A673 (cell line): Measurements from ENCODE around the gene NCBP2L. TPM values are rescaled to one million over a fixed set of nuclear protein-coding genes. Genes with fewer than 3 reads are reported as not detected.

ENCODE experiments used
- BruUV-seq: library from RNA; stranded (reverse); fragments of 400-500 nt; replicated peaks from 2 replicates; lab custom pipeline; 2021; lab: Mats Ljungman, UMichigan
- CTCF ChIA-PET: fragments of 300-600 bp; sonication (Branson Sonifier 250); formaldehyde crosslinking; loops from one replicate; lab custom pipeline; 2022; ENCODE audit warnings: antibody characterized with exemption; lab: Charles Lee
- POLR2A ChIA-PET: fragments of 300-600 bp; sonication (Branson Sonifier 250); formaldehyde crosslinking; loops from one replicate; lab custom pipeline; 2022; ENCODE audit warnings: antibody characterized with exemption; ENCODE audit not compliant: low non-redundant PET; lab: Charles Lee
- DNase-seq: peaks from one replicate; pipeline ENCODE4 v3.0.0-alpha.2; 2015; ENCODE audit warnings: low spot score
- H3K27ac ChIP-seq: fragments of 200-600 bp; sonication (generic); 2 replicates; pipeline ENCODE4 v1.5.1; 2016; ENCODE audit warnings: mixed run types, low read depth, mild to moderate bottlenecking, mixed read lengths, antibody characterized with exemption, low read length; ENCODE audit not compliant: poor library complexity, severe bottlenecking
- H3K27me3 ChIP-seq: fragments of 200-600 bp; sonication (generic); replicated peaks from 2 replicates; pipeline ENCODE4 v1.6.1; 2017; ENCODE audit warnings: mixed run types, low read depth, mild to moderate bottlenecking, mixed read lengths, antibody characterized with exemption, low read length; ENCODE audit not compliant: insufficient read depth, poor library complexity
- H3K36me3 ChIP-seq: fragments of 200-600 bp; sonication (generic); 2 replicates; pipeline ENCODE4 v1.6.1; 2016; ENCODE audit warnings: mixed run types, mild to moderate bottlenecking, mixed read lengths, antibody characterized with exemption, low read length; ENCODE audit not compliant: insufficient read depth, poor library complexity, severe bottlenecking
- H3K4me1 ChIP-seq: fragments of 200-600 bp; sonication (generic); 2 replicates; pipeline ENCODE4 v1.6.1; 2017; ENCODE audit warnings: mixed run types, mild to moderate bottlenecking, mixed read lengths, antibody characterized with exemption, low read length; ENCODE audit not compliant: insufficient read depth, poor library complexity, severe bottlenecking
- H3K4me3 ChIP-seq: fragments of 200-600 bp; sonication (generic); 2 replicates; pipeline ENCODE4 v1.5.1; 2016; ENCODE audit warnings: low read depth, mixed run types, mild to moderate bottlenecking, mixed read lengths, low read length; ENCODE audit not compliant: poor library complexity, severe bottlenecking
- H3K9me3 ChIP-seq: fragments of 200-600 bp; sonication (generic); 2 replicates; pipeline ENCODE4 v1.6.1; 2016; ENCODE audit warnings: mixed run types, low read depth, mild to moderate bottlenecking, mixed read lengths, antibody characterized with exemption, low read length; ENCODE audit not compliant: poor library complexity, severe bottlenecking
- EZH2 ChIP-seq: fragments of 200-600 bp; sonication (generic); IDR thresholded peaks from 2 replicates; pipeline ENCODE4 v1.6.1; 2017; ENCODE audit warnings: borderline replicate concordance, low read depth, mild to moderate bottlenecking, mixed read lengths, antibody characterized with exemption, low read length; ENCODE audit not compliant: poor library complexity, severe bottlenecking
- intact Hi-C: fragments of 100-400 bp; cut with micrococcal nuclease; formaldehyde crosslinking; loops from one replicate; pipeline ENCODE4 v1.10.0; 2022; ENCODE audit not compliant: unreplicated experiment
- total RNA-seq: library from RNA; stranded (reverse); gene quantifications from 2 replicates; pipeline ENCODE4 v1.2.3, GENCODE V29; 2021
- TF ChIP-seq, protein P1 (sequence below): fragments of 300-800, 200-600 bp; sonication (generic); conservative IDR thresholded peaks from 2 replicates; pipeline ENCODE4 v1.5.1; 2017; ENCODE audit warnings: low read depth, mild to moderate bottlenecking, antibody characterized with exemption, low read length, moderate library complexity, mixed read lengths

The NCBP2L gene
- total RNA-seq, 1 experiment from 2014 or later, result not detected

DNA sequence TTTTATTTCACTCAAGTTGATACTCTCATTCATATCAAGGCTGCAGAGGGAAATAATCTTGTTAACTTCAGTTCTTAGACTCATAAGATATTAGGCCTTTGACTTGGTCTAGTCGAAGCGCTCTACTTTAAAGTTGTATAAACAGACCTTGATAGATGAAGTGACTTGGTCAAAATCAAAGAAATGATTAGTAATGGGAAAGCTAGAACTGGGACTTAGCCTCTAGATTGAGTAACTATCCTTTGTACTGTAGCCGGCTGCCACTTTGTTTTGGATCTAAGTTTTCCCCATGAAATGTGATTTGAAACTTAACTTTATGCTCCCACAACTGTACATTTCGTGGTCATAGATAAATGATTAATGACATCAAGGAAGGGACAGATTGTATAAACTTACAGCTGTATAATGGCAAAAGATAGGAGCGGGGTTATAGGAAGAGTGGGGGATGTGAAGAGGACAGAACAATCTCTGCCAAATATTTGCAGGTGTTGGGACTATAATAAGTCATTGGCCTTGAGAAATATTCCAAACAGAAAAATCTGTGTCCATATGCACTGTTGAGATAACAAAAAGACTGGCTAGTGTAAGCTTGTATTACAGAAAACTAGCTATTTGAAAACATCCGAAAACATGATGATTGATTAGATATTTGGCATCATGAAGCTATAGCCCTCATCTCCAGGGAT is 65.3 kb downstream of the NCBP2L start:
- H3K27ac ChIP-seq, result no peak overlapping the region
- CTCF ChIA-PET, result no interaction called here
- POLR2A ChIA-PET, result no interaction called here

More for the DNA sequence above, 65.3 kb downstream of the NCBP2L start:
- no peaks in the 10 kb centered on the region for H3K36me3 ChIP-seq
- TF ChIP-seq, protein P1, sequence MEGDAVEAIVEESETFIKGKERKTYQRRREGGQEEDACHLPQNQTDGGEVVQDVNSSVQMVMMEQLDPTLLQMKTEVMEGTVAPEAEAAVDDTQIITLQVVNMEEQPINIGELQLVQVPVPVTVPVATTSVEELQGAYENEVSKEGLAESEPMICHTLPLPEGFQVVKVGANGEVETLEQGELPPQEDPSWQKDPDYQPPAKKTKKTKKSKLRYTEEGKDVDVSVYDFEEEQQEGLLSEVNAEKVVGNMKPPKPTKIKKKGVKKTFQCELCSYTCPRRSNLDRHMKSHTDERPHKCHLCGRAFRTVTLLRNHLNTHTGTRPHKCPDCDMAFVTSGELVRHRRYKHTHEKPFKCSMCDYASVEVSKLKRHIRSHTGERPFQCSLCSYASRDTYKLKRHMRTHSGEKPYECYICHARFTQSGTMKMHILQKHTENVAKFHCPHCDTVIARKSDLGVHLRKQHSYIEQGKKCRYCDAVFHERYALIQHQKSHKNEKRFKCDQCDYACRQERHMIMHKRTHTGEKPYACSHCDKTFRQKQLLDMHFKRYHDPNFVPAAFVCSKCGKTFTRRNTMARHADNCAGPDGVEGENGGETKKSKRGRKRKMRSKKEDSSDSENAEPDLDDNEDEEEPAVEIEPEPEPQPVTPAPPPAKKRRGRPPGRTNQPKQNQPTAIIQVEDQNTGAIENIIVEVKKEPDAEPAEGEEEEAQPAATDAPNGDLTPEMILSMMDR, result no peak
- no peak for TF ChIP-seq EZH2
- no peaks in the 10 kb centered on the region for H3K4me1 ChIP-seq
- intact Hi-C loops, result no loop called here
- BruUV-seq, result no TSS peak
- H3K9me3 ChIP-seq, result no peaks in the 10 kb centered on the region
- DNase-seq, result no peak
- peaks cover 4% of the 10 kb centered on the region for H3K27me3 ChIP-seq
- H3K4me3 ChIP-seq, result no peak overlapping the region

Other genes with a start within 250 kb of the NCBP2L start
- 87.3 and 88.1 TPM in 2 replicates for gene PRPS1, start 149.2 kb upstream of the NCBP2L start, total RNA-seq
- gene TSC22D3, start 1.9 kb upstream of the NCBP2L start, total RNA-seq, result 10.6 and 11.1 TPM in 2 replicates
- 0.43 and 0.48 TPM in 2 replicates for gene MID2, start 48.1 kb downstream of the NCBP2L start, total RNA-seq
- gene TEX13B, start 204.6 kb downstream of the NCBP2L start, total RNA-seq, result not detected in 2 replicates